Epithelial cell of proximal tubule (primary cell): Measurements from ENCODE around the gene CMTM3. TPM values are rescaled to one million over a fixed set of nuclear protein-coding genes. Genes with fewer than 3 reads are reported as not detected.
A peak's percentile ranks its signal among the peaks of the same experiment; 100 is the strongest.

Experiments used
- DNase-seq: peaks from one replicate; pipeline ENCODE4 v3.0.0-alpha.2; 2011; ENCODE audit warnings: low read depth
- H3K4me3 ChIP-seq: 2 replicates; pipeline ENCODE4 v1.5.1; 2011; ENCODE audit warnings: low read depth, mild to moderate bottlenecking, low read length
- total RNA-seq: library from RNA; depleted of rRNA; stranded (reverse); fragments of >200 nt; gene quantifications from 2 replicates; pipeline ENCODE4 v1.2.3, GENCODE V29; 2015
- TF ChIP-seq, protein P1 (sequence below): conservative IDR thresholded peaks from 2 replicates; pipeline ENCODE4 v1.5.1; 2012; ENCODE audit warnings: low read depth, mild to moderate bottlenecking, low read length

CMTM3 gene
- total RNA-seq, 1 donor from 2014 or later: 122 TPM

- DNase-seq: no peak
- no peak overlapping the region for H3K4me3 ChIP-seq
- TF ChIP-seq, protein P1, sequence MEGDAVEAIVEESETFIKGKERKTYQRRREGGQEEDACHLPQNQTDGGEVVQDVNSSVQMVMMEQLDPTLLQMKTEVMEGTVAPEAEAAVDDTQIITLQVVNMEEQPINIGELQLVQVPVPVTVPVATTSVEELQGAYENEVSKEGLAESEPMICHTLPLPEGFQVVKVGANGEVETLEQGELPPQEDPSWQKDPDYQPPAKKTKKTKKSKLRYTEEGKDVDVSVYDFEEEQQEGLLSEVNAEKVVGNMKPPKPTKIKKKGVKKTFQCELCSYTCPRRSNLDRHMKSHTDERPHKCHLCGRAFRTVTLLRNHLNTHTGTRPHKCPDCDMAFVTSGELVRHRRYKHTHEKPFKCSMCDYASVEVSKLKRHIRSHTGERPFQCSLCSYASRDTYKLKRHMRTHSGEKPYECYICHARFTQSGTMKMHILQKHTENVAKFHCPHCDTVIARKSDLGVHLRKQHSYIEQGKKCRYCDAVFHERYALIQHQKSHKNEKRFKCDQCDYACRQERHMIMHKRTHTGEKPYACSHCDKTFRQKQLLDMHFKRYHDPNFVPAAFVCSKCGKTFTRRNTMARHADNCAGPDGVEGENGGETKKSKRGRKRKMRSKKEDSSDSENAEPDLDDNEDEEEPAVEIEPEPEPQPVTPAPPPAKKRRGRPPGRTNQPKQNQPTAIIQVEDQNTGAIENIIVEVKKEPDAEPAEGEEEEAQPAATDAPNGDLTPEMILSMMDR: no peak
These were observed 30.0 kb upstream of the CMTM3 start for GRCh38 chr16:66574531-66574930.

- DNase-seq: no peak
- TF ChIP-seq, protein P1: no peak
- no peak overlapping the region for H3K4me3 ChIP-seq
These were observed 29.4 kb upstream of the CMTM3 start for GRCh38 chr16:66575060-66575459.

- no peak for DNase-seq
- TF ChIP-seq, protein P1: no peak
- no peak overlapping the region for H3K4me3 ChIP-seq
These were observed 28.2 kb upstream of the CMTM3 start for GRCh38 chr16:66576296-66576695.

- H3K4me3 ChIP-seq: no peak within 1 kb of the TSS
- TF ChIP-seq, protein P1: no peak
- no peak for DNase-seq
These were observed 25.6 kb upstream of the CMTM3 start, which contains the start of gene CMTM2 for GRCh38 chr16:66578651-66579531. Gene CMTM2 (plus strand): TSS chr16:66579463. CDS start chr16:66579608, 145 bp downstream.

DNA sequence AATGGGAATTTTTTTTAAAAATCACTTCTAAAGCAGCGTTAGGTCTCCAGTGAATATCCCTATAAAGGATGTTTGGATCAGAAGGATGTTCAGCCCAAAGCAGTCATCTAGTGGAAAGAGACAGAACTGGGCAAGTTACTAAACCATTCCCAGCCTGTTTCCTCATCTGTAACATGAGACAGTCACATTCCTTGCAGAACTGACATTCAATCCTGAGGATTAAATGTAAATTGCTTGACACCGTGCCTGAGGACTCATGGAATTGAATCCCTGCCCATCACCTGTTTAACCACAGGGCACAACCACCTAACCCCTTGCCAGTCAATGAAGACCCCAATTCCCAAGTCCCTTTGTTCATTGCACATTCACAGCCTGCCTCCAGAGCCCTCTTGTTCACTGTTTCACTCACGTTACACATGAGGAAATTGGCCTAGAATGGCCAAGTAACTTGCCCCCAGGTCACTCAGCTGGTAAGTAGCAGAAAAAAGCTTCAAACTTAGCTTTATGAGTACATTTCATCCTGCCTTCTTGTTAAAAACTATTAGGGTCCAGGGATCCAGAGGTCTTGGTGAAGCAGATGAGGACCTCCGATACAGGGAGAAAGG, 23.8 kb upstream of the CMTM3 start:
- DNase-seq: peak; percentile 52
- H3K4me3 ChIP-seq: no peak overlapping the region
- TF ChIP-seq, protein P1: peak; percentile 26

DNA sequence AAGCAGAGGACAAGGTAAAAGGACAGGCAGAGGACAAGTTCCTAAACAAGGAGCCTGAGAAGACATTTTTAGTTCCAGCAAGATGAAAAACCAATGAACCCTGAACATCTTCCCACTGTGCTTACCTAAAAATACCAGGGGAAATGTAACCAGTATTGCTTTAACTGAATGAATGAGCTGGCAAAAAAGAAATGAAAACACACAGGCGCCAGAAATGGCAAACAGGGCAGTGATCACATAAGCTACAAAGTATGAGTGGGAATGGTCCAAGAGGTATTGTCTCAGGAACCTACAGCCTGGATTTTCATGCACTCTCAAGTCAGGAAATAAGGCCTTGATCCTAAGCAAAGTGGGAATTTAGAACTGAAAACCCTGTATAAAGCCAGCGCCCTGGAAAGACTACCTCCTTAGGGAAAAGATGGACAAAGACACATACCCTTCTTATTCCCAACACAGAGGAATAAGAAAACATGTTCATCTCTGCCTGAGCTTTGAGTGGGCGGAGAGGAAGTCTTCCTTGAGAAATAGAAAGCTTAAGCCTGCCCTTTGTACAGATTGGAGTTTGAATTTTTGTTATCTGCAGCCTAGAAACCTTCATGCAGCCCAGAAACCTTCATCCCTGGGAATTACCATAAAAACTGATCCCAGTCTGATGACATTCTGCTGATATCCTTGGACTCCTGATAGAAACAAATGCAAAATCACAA, 23.1 kb upstream of the CMTM3 start:
- DNase-seq: peak; percentile 25
- TF ChIP-seq, protein P1: no peak
- H3K4me3 ChIP-seq: no peak overlapping the region
